ENCODE results near the gene DAD1. TPM values are rescaled to one million over a fixed set of nuclear protein-coding genes. Genes with fewer than 3 reads are reported as not detected.

Gene DAD1
- polyA plus RNA-seq, 1 of the 3 experiments (the other 2 are of a cell fraction), result 406 TPM

GRCh38 chr14:22593189-22593588 is 4.2 kb upstream of the DAD1 start:
- WGBS (ENCODE audit: low lambda C conversion rate), result 21% methylated on average over 3 of the region's 3 CpGs
- CTCF ChIA-PET, result interaction anchor here (1.4 to 3.0 kb wide), 4 partner anchors 21 to 60 kb away, joined by 3 to 9 read pairs (median 4); no protein-coding TSS in a partner anchor

DNA sequence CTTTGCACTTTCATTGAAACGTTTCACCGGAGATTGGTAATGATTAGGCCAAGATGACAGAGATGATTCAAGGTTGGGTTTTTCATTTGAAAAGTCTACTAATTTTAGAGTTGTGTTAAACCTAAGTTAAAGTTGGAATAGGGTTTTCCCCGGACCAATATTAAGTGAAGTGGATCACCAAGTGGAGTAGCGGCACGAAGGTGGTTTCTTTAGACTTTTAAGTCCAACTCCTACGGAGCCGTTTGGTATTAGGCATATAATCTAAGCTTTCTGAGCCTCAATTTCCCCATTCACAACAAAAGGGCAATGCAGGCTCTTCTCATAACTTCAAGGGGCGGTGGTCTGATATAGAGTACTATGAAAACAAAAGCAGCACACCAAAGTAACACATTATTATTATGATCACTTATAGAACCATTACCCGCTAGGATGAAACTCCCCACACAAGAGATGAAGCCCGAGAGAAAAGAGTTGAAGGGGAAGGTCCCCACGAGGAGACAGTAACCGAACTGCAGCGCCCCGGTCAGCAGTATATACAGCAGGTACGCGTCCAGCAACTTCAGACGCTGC is 413 bp downstream of the DAD1 start:
- Histone ChIP-seq H3K9me2 (no peaks in the 10 kb centered on the region), H3K4me3 (ENCODE audit: low read depth in 2 of 2, low read length in 1 of 2) (peak overlapping the region; percentile 92 to 99), H3K27me3 (ENCODE audit: insufficient read depth) (peaks cover 14% of the 10 kb centered on the region; the same call in 1 of the 2 replicates), H3K4me2 (peak overlapping the region; percentile 78), H3K4me1 (ENCODE audit: control insufficient read depth in 1 of 2, insufficient read depth in 2 of 2, low read depth in 1 of 2, low read length in 1 of 2) (peaks cover 9 to 12% of the 10 kb centered on the region in 2 experiments; a peak in 2 of 4 replicates), H3K9me3 (no peaks in the 10 kb centered on the region), H2AFZ (ENCODE audit: low read depth) (peak overlapping the region; percentile 51; the same call in 1 of the 2 replicates), H3K9ac (peak overlapping the region; percentile 88), H4K20me1 (ENCODE audit: insufficient read depth) (peaks cover 4% of the 10 kb centered on the region), H3F3A (replicated peaks; ENCODE audit: insufficient read depth) (peaks cover 8% of the 10 kb centered on the region), H3K27ac (ENCODE audit: low read depth in 2 of 2, low read length in 1 of 2) (peak overlapping the region; percentile 71 to 93), H3K79me2 (ENCODE audit: insufficient read depth) (peaks cover 54% of the 10 kb centered on the region), H3K36me3 (replicated peaks in 1 of 2; ENCODE audit: control insufficient read depth in 1 of 2, insufficient read depth in 2 of 2, low read length in 1 of 2) (peaks cover 5 to 18% of the 10 kb centered on the region in 2 experiments)
- CTCF ChIA-PET, result interaction anchor here (0.9 to 3.4 kb wide), 9 partner anchors 11 to 282 kb away, joined by 3 to 33 read pairs (median 4); partner anchors contain the start of genes ABHD4 and LRP10
- DNase-seq, result no peak
- POLR2A ChIA-PET, result no interaction called here
- WGBS (ENCODE audit: low lambda C conversion rate), result 1% methylated on average over 16 of the region's 17 CpGs
- TF ChIP-seq TCF12 (IDR thresholded peaks at IDR 0.05) (no peak), ELF1 (IDR thresholded peaks at IDR 0.05) (no peak), RCOR1 (IDR thresholded peaks at IDR 0.05; ENCODE audit: low read length) (no peak), RAD21 (IDR thresholded peaks at IDR 0.05; ENCODE audit: low read length) (no peak), EP300 (IDR thresholded peaks at IDR 0.05; ENCODE audit: borderline replicate concordance in 1 of 2, low read depth in 1 of 2, low read length in 1 of 2) (no peak), USF1 (IDR thresholded peaks at IDR 0.05; ENCODE audit: borderline replicate concordance, low read depth) (no peak), EZH2phosphoT487 (IDR thresholded peaks at IDR 0.05; ENCODE audit: borderline replicate concordance, low read depth) (no peak), GABPA (IDR thresholded peaks at IDR 0.05; ENCODE audit: low read depth) (no peak), RFX5 (IDR thresholded peaks at IDR 0.05; ENCODE audit: low read length) (no peak), SMC3 (IDR thresholded peaks at IDR 0.05; ENCODE audit: low read depth, low read length) (no peak), JUND (IDR thresholded peaks at IDR 0.05) (no peak), CHD2 (IDR thresholded peaks at IDR 0.05; ENCODE audit: low read length, partially characterized antibody) (no peak), USF2 (IDR thresholded peaks at IDR 0.05; ENCODE audit: borderline replicate concordance, low read depth, low read length) (no peak)
- TF ChIP-seq, protein P1, sequence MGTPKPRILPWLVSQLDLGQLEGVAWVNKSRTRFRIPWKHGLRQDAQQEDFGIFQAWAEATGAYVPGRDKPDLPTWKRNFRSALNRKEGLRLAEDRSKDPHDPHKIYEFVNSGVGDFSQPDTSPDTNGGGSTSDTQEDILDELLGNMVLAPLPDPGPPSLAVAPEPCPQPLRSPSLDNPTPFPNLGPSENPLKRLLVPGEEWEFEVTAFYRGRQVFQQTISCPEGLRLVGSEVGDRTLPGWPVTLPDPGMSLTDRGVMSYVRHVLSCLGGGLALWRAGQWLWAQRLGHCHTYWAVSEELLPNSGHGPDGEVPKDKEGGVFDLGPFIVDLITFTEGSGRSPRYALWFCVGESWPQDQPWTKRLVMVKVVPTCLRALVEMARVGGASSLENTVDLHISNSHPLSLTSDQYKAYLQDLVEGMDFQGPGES (IDR thresholded peaks at IDR 0.05; ENCODE audit: low read depth, low read length), result no peak
- TF ChIP-seq, protein P2, sequence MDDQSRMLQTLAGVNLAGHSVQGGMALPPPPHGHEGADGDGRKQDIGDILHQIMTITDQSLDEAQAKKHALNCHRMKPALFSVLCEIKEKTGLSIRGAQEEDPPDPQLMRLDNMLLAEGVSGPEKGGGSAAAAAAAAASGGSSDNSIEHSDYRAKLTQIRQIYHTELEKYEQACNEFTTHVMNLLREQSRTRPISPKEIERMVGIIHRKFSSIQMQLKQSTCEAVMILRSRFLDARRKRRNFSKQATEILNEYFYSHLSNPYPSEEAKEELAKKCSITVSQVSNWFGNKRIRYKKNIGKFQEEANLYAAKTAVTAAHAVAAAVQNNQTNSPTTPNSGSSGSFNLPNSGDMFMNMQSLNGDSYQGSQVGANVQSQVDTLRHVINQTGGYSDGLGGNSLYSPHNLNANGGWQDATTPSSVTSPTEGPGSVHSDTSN (IDR thresholded peaks at IDR 0.05), result no peak

More at GRCh38 chr14:22593189-22593588, 4.2 kb upstream of the DAD1 start:
- Histone ChIP-seq H3K27me3 (ENCODE audit: insufficient read depth) (peaks cover 14% of the 10 kb centered on the region; the same call in 1 of the 2 replicates), H3K4me2 (no peak overlapping the region), H3K9ac (no peak overlapping the region), H3K9me3 (no peaks in the 10 kb centered on the region), H3K36me3 (replicated peaks in 1 of 2; ENCODE audit: control insufficient read depth in 1 of 2, insufficient read depth in 2 of 2, low read length in 1 of 2) (no peaks in the 10 kb centered on the region), H3K4me1 (ENCODE audit: control insufficient read depth in 1 of 2, insufficient read depth in 2 of 2, low read depth in 1 of 2, low read length in 1 of 2) (peaks cover 0 to 7% of the 10 kb centered on the region in 2 experiments; a peak in 2 of 4 replicates), H3F3A (replicated peaks; ENCODE audit: insufficient read depth) (peaks cover 8% of the 10 kb centered on the region), H3K4me3 (ENCODE audit: low read depth in 2 of 2, low read length in 1 of 2) (no peak overlapping the region), H4K20me1 (ENCODE audit: insufficient read depth) (no peaks in the 10 kb centered on the region), H3K9me2 (no peaks in the 10 kb centered on the region), H2AFZ (ENCODE audit: low read depth) (no peak overlapping the region), H3K27ac (ENCODE audit: low read depth in 2 of 2, low read length in 1 of 2) (no peak overlapping the region), H3K79me2 (ENCODE audit: insufficient read depth) (peaks cover 8% of the 10 kb centered on the region)
- no peak for DNase-seq
- POLR2A ChIA-PET, result no interaction called here
- TF ChIP-seq NFIC (IDR thresholded peaks at IDR 0.05; ENCODE audit: borderline replicate concordance) (no peak), TAF1 (IDR thresholded peaks at IDR 0.05; ENCODE audit: borderline replicate concordance, low read depth, low read length) (no peak), EP300 (IDR thresholded peaks at IDR 0.05; ENCODE audit: borderline replicate concordance in 1 of 2, low read depth in 1 of 2, low read length in 1 of 2) (no peak), MXI1 (IDR thresholded peaks at IDR 0.05; ENCODE audit: low read depth, low read length) (no peak), RFX5 (IDR thresholded peaks at IDR 0.05; ENCODE audit: low read length) (no peak), TCF12 (IDR thresholded peaks at IDR 0.05) (no peak)
- TF ChIP-seq, protein P3, sequence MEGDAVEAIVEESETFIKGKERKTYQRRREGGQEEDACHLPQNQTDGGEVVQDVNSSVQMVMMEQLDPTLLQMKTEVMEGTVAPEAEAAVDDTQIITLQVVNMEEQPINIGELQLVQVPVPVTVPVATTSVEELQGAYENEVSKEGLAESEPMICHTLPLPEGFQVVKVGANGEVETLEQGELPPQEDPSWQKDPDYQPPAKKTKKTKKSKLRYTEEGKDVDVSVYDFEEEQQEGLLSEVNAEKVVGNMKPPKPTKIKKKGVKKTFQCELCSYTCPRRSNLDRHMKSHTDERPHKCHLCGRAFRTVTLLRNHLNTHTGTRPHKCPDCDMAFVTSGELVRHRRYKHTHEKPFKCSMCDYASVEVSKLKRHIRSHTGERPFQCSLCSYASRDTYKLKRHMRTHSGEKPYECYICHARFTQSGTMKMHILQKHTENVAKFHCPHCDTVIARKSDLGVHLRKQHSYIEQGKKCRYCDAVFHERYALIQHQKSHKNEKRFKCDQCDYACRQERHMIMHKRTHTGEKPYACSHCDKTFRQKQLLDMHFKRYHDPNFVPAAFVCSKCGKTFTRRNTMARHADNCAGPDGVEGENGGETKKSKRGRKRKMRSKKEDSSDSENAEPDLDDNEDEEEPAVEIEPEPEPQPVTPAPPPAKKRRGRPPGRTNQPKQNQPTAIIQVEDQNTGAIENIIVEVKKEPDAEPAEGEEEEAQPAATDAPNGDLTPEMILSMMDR (IDR thresholded peaks at IDR 0.05), result no peak

Data from SK-N-SH (cell line).